K562 (cell line): ENCODE measurements around the gene CAPN8.

ENCODE experiments used
- AFF4 ChIP-seq: sonication (generic); formaldehyde crosslinking; IDR thresholded peaks from 2 replicates; pipeline ENCODE4 v1.8.0; 2023; ENCODE audit warnings: mild to moderate bottlenecking, missing genetic modification reagents
- ARID1B ChIP-seq: fragments of 450-650 bp; IDR thresholded peaks from 2 replicates; pipeline ENCODE4 v1.6.1; 2016; ENCODE audit warnings: antibody characterized with exemption, mild to moderate bottlenecking, inconsistent platforms
- CTCF ChIP-seq, 3 experiments: IDR thresholded peaks in 2 of 3; conservative IDR thresholded peaks in 1 of 3; 2 replicates each; pipeline ENCODE4 v1.5.1; 2011 to 2012; ENCODE audit warnings: low read length in 3 of 3, mild to moderate bottlenecking in 3 of 3, control low read depth in 2 of 3, improper control_type of control experiment in 1 of 3, inconsistent platforms in 1 of 3, low read depth in 1 of 3, mixed read lengths in 1 of 3, moderate library complexity in 1 of 3; ENCODE audit not compliant: insufficient read depth in 2 of 3
- FOXA1 ChIP-seq: fragments of 450-650 bp; IDR thresholded peaks from 2 replicates; pipeline ENCODE4 v1.6.1; 2016; ENCODE audit warnings: mild to moderate bottlenecking, borderline replicate concordance
- HSF4 ChIP-seq: fragments of 250-450 bp; sonication (Bioruptor Pico); IDR thresholded peaks from 2 replicates; pipeline ENCODE4 v2.1.2; 2022; ENCODE audit warnings: mild to moderate bottlenecking, moderate library complexity, borderline replicate concordance
- JUNB ChIP-seq: fragments of 450-650 bp; formaldehyde crosslinking; conservative IDR thresholded peaks from 2 replicates; pipeline ENCODE4 v1.4.0; 2020; ENCODE audit warnings: mild to moderate bottlenecking
- KDM1A ChIP-seq, 2 experiments: fragments of 450-650 bp; IDR thresholded peaks; 2 replicates each; pipeline ENCODE4 v1.6.1; 2016; ENCODE audit warnings: mild to moderate bottlenecking in 2 of 2
- PATZ1 ChIP-seq: fragments of 250-450 bp; sonication (Bioruptor Pico); IDR thresholded peaks from 2 replicates; pipeline ENCODE4 v1.5.0; 2020; ENCODE audit warnings: mild to moderate bottlenecking, borderline replicate concordance
- TAF1 ChIP-seq: IDR thresholded peaks from 2 replicates; pipeline ENCODE4 v1.6.1; 2011; ENCODE audit warnings: mild to moderate bottlenecking, low read length, moderate library complexity; ENCODE audit not compliant: insufficient read depth, control insufficient read depth, severe bottlenecking; ENCODE audit errors: extremely low read depth
- USF2 ChIP-seq: sonication (generic); formaldehyde crosslinking; IDR thresholded peaks from 2 replicates; pipeline ENCODE4 v1.5.0; 2020; ENCODE audit warnings: missing genetic modification reagents
- ZNF239 ChIP-seq: fragments of 250-450 bp; sonication (Bioruptor Pico); IDR thresholded peaks from 2 replicates; pipeline ENCODE4 v1.4.0; 2020; ENCODE audit warnings: mild to moderate bottlenecking

- no peak for TF ChIP-seq ZNF239 (CRISPR knock-in tag)
- no peak for TF ChIP-seq FOXA1
- no peak for TF ChIP-seq KDM1A (IDR thresholded peaks at IDR 0.05)
- no peak for TF ChIP-seq TAF1
- no peak for TF ChIP-seq PATZ1 (CRISPR knock-in tag)
- TF ChIP-seq AFF4 (CRISPR knock-in tag) = no peak
- TF ChIP-seq USF2 = no peak
- no peak for TF ChIP-seq ARID1B
- no peak for TF ChIP-seq JUNB (CRISPR knock-in tag)
- no peak for TF ChIP-seq CTCF (IDR thresholded peaks at IDR 0.05 in 2 of 3, conservative IDR thresholded peaks at IDR 0.05 in 1 of 3; ENCODE audit: insufficient read depth in 2 of 3, low read depth in 1 of 3, low read length in 3 of 3)
- no peak for TF ChIP-seq HSF4 (CRISPR knock-in tag)
These were observed at the start of gene CAPN8 for GRCh38 chr1:223665592-223666312.
